SK-N-SH (cell line): ENCODE data around the gene GAPVD1.

Source experiments
- ELF1 ChIP-seq: IDR thresholded peaks from 2 replicates; pipeline ENCODE4 v1.4.0; 2012
- GABPA ChIP-seq: IDR thresholded peaks from 2 replicates; pipeline ENCODE4 v1.4.0; 2012; ENCODE audit warnings: low read depth, mild to moderate bottlenecking
- NFIC ChIP-seq: IDR thresholded peaks from 2 replicates; pipeline ENCODE4 v1.4.0; 2012; ENCODE audit warnings: borderline replicate concordance
- POLR2AphosphoS5 ChIP-seq: IDR thresholded peaks from 2 replicates; pipeline ENCODE4 v1.6.1; 2012; ENCODE audit warnings: low read depth, low read length
- TAF1 ChIP-seq: IDR thresholded peaks from 2 replicates; pipeline ENCODE4 v1.6.1; 2012; ENCODE audit warnings: low read depth, mild to moderate bottlenecking, low read length, moderate library complexity, borderline replicate concordance
- TF ChIP-seq, protein P1 (sequence below): fragments of 200-600 bp; sonication (generic); IDR thresholded peaks from 2 replicates; pipeline ENCODE4 v1.6.1; 2017; ENCODE audit warnings: antibody characterized with exemption, mild to moderate bottlenecking, moderate library complexity

GRCh38 chr9:125280945-125281344, 19.3 kb downstream of the GAPVD1 start:
- TF ChIP-seq POLR2AphosphoS5 (no peak), ELF1 (no peak), NFIC (no peak), GABPA (no peak), TAF1 (no peak)
- TF ChIP-seq, protein P1, sequence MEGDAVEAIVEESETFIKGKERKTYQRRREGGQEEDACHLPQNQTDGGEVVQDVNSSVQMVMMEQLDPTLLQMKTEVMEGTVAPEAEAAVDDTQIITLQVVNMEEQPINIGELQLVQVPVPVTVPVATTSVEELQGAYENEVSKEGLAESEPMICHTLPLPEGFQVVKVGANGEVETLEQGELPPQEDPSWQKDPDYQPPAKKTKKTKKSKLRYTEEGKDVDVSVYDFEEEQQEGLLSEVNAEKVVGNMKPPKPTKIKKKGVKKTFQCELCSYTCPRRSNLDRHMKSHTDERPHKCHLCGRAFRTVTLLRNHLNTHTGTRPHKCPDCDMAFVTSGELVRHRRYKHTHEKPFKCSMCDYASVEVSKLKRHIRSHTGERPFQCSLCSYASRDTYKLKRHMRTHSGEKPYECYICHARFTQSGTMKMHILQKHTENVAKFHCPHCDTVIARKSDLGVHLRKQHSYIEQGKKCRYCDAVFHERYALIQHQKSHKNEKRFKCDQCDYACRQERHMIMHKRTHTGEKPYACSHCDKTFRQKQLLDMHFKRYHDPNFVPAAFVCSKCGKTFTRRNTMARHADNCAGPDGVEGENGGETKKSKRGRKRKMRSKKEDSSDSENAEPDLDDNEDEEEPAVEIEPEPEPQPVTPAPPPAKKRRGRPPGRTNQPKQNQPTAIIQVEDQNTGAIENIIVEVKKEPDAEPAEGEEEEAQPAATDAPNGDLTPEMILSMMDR, result no peak
